IPS DF 6.9 (cell line): ENCODE results near the gene CDC123.
"Not testable (repeated sequence)": the region's sequence is repeated elsewhere in the genome, so short reads cannot be mapped to it uniquely, and the experiment has no call there.

Experiments
- DNase-seq: peaks from one replicate; pipeline ENCODE4 v3.0.0-alpha.2; 2013; ENCODE audit warnings: low read depth, low spot score
- H3K27ac ChIP-seq: one replicate; pipeline ENCODE4 v1.5.1; 2013; ENCODE audit warnings: low read length, control low read depth
- H3K27me3 ChIP-seq: 2 replicates; pipeline ENCODE4 v1.6.1; 2013; ENCODE audit warnings: mild to moderate bottlenecking, low read length; ENCODE audit not compliant: control insufficient read depth, insufficient read depth
- H3K36me3 ChIP-seq: 2 replicates; pipeline ENCODE4 v1.6.1; 2013; ENCODE audit warnings: low read length; ENCODE audit not compliant: control insufficient read depth, insufficient read depth
- H3K4me1 ChIP-seq: 2 replicates; pipeline ENCODE4 v1.6.1; 2013; ENCODE audit warnings: low read length; ENCODE audit not compliant: control insufficient read depth, insufficient read depth
- H3K4me3 ChIP-seq: 2 replicates; pipeline ENCODE4 v1.5.1; 2013; ENCODE audit warnings: mild to moderate bottlenecking, low read length
- H3K9me3 ChIP-seq: 2 replicates; pipeline ENCODE4 v1.6.1; 2013; ENCODE audit warnings: low read length, inconsistent platforms; ENCODE audit not compliant: control insufficient read depth, insufficient read depth
- WGBS: extraction: QIAGEN DNeasy Blood & Tissue Kit; methylation state at CpG from one replicate; pipeline ENCODE4 v1.1.7; 2013; ENCODE audit warnings: mixed read lengths, missing lambda C conversion rate; ENCODE audit not compliant: insufficient read length, insufficient coverage; 5-methylcytosine and 5-hydroxymethylcytosine counted together

Gene CDC123

GRCh38 chr10:12279281-12279680, 83.3 kb downstream of the CDC123 start:
- no CpG with 5 or more reads among the region's 11 CpGs for WGBS
- Histone ChIP-seq H3K4me1 (no peaks in the 10 kb centered on the region), H3K27me3 (no peaks in the 10 kb centered on the region), H3K9me3 (no peaks in the 10 kb centered on the region), H3K4me3 (no peak overlapping the region), H3K36me3 (no peaks in the 10 kb centered on the region), H3K27ac (no peak overlapping the region)
- DNase-seq = no peak

- no peaks in the 10 kb centered on the region for H3K9me3 ChIP-seq
- H3K27me3 ChIP-seq = no peaks in the 10 kb centered on the region
- no peak for DNase-seq
- H3K27ac ChIP-seq = no peak overlapping the region
- H3K4me1 ChIP-seq = no peaks in the 10 kb centered on the region
- no peak overlapping the region for H3K4me3 ChIP-seq
- no CpG with 5 or more reads among the region's 10 CpGs for WGBS
- H3K36me3 ChIP-seq = no peaks in the 10 kb centered on the region
Measured at GRCh38 chr10:12287772-12288171, 91.8 kb downstream of the CDC123 start.

GRCh38 chr10:12297784-12298183, 101.8 kb downstream of the CDC123 start:
- not testable (repeated sequence) for DNase-seq, H3K27ac ChIP-seq, H3K4me1 ChIP-seq, H3K36me3 ChIP-seq, H3K27me3 ChIP-seq, H3K9me3 ChIP-seq, H3K4me3 ChIP-seq
- WGBS = no CpG with 5 or more reads among the region's 3 CpGs

- WGBS = no CpG with 5 or more reads among the region's 14 CpGs
- DNase-seq = no peak
Measured at GRCh38 chr10:12299222-12299965, 103.4 kb downstream of the CDC123 start.

More at GRCh38 chr10:12299222-12299965, 103.4 kb downstream of the CDC123 start:
- Histone ChIP-seq H3K27me3 (no peaks in the 10 kb centered on the region), H3K4me1 (no peaks in the 10 kb centered on the region), H3K36me3 (no peaks in the 10 kb centered on the region), H3K27ac (no peak overlapping the region), H3K4me3 (no peak overlapping the region), H3K9me3 (no peaks in the 10 kb centered on the region)
